OCI-LY1 (cell line): ENCODE measurements around the gene SERINC3.

Source experiments
- H2AFZ ChIP-seq: fragments of 200-600 bp; sonication (generic), shearing (Covaris generic); 2 replicates; pipeline ENCODE4 v1.6.0; 2014; ENCODE audit warnings: antibody characterized with exemption, mild to moderate bottlenecking, low read length
- H3F3A ChIP-seq: fragments of 200-600 bp; sonication (generic), shearing (Covaris generic); 2 replicates; pipeline ENCODE4 v1.6.0; 2014; ENCODE audit warnings: mild to moderate bottlenecking, antibody characterized with exemption, low read length, moderate library complexity; ENCODE audit not compliant: insufficient read depth
- H3K27ac ChIP-seq: fragments of 200-600 bp; sonication (generic); 2 replicates; pipeline ENCODE4 v1.5.1; 2014; ENCODE audit warnings: low read length, mixed run types, mild to moderate bottlenecking, low read depth; ENCODE audit not compliant: poor library complexity, severe bottlenecking
- H3K27me3 ChIP-seq: fragments of 200-600 bp; sonication (generic); 2 replicates; pipeline ENCODE4 v1.6.0; 2014; ENCODE audit warnings: antibody characterized with exemption, mild to moderate bottlenecking, low read length, moderate library complexity; ENCODE audit not compliant: insufficient read depth
- H3K36me3 ChIP-seq: fragments of 200-600 bp; sonication (generic); 2 replicates; pipeline ENCODE4 v1.6.1; 2014; ENCODE audit warnings: mild to moderate bottlenecking, antibody characterized with exemption, low read length, moderate library complexity, mixed read lengths; ENCODE audit not compliant: insufficient read depth
- H3K4me1 ChIP-seq: fragments of 200-600 bp; sonication (generic); 2 replicates; pipeline ENCODE4 v1.5.1; 2014; ENCODE audit warnings: mild to moderate bottlenecking, low read length, moderate library complexity; ENCODE audit not compliant: insufficient read depth, severe bottlenecking
- H3K4me2 ChIP-seq: fragments of 200-600 bp; sonication (generic), shearing (Covaris generic); 2 replicates; pipeline ENCODE4 v1.6.1; 2014; ENCODE audit warnings: low read length
- H3K4me3 ChIP-seq: fragments of 200-600 bp; sonication (generic); 2 replicates; pipeline ENCODE4 v1.5.1; 2014; ENCODE audit warnings: low read length, low read depth, mild to moderate bottlenecking, mixed read lengths; ENCODE audit not compliant: poor library complexity, severe bottlenecking
- H3K79me2 ChIP-seq: fragments of 200-600 bp; shearing (Covaris generic); 2 replicates; pipeline ENCODE4 v1.6.1; 2016; ENCODE audit warnings: mixed run types, low read length, mixed read lengths; ENCODE audit not compliant: insufficient read depth
- H3K9ac ChIP-seq: fragments of 200-600 bp; sonication (generic), shearing (Covaris generic); 2 replicates; pipeline ENCODE4 v1.6.1; 2014; ENCODE audit warnings: mild to moderate bottlenecking, low read length, mixed read lengths
- H3K9me2 ChIP-seq: fragments of 200-600 bp; sonication (generic), shearing (Covaris generic); 2 replicates; pipeline ENCODE4 v1.6.1; 2014; ENCODE audit warnings: low read depth, mild to moderate bottlenecking, low read length, mixed read lengths
- H3K9me3 ChIP-seq: fragments of 200-600 bp; shearing (Covaris generic); 2 replicates; pipeline ENCODE4 v1.6.1; 2014; ENCODE audit warnings: low read length, mixed read lengths
- H4K20me1 ChIP-seq: fragments of 200-600 bp; sonication (generic), shearing (Covaris generic); 2 replicates; pipeline ENCODE4 v1.6.0; 2016; ENCODE audit warnings: mild to moderate bottlenecking, low read length; ENCODE audit not compliant: insufficient read depth
- CTCF ChIP-seq: fragments of 200-600 bp; sonication (generic), shearing (Covaris generic); IDR thresholded peaks from 2 replicates; pipeline ENCODE4 v1.5.1; 2017; ENCODE audit warnings: mild to moderate bottlenecking, antibody characterized with exemption, low read length, moderate library complexity, mixed read lengths
- EZH2 ChIP-seq: fragments of 200-600 bp; sonication (generic), shearing (Covaris generic); IDR thresholded peaks from 2 replicates; pipeline ENCODE4 v1.8.0; 2017; ENCODE audit warnings: borderline replicate concordance, mixed run types, mild to moderate bottlenecking, antibody characterized with exemption, low read length, moderate library complexity, mixed read lengths

SERINC3 gene

GRCh38 chr20:44547419-44547818 lies 25.5 kb upstream of the SERINC3 start:
- Histone ChIP-seq H3F3A (no peaks in the 10 kb centered on the region), H3K27me3 (no peaks in the 10 kb centered on the region), H3K9me2 (no peaks in the 10 kb centered on the region), H3K79me2 (no peaks in the 10 kb centered on the region), H3K36me3 (no peaks in the 10 kb centered on the region), H3K9ac (no peak overlapping the region), H3K4me2 (no peak overlapping the region), H2AFZ (no peak overlapping the region), H3K27ac (no peak overlapping the region), H3K9me3 (no peaks in the 10 kb centered on the region), H3K4me3 (no peak overlapping the region), H3K4me1 (peaks cover 6% of the 10 kb centered on the region), H4K20me1 (no peaks in the 10 kb centered on the region)
- TF ChIP-seq CTCF = no peak
- TF ChIP-seq EZH2 = no peak

- Histone ChIP-seq H3F3A (no peaks in the 10 kb centered on the region), H3K79me2 (no peaks in the 10 kb centered on the region), H3K9ac (no peak overlapping the region), H4K20me1 (no peaks in the 10 kb centered on the region), H3K4me3 (no peak overlapping the region), H3K27ac (no peak overlapping the region), H3K4me2 (no peak overlapping the region), H3K27me3 (no peaks in the 10 kb centered on the region), H2AFZ (no peak overlapping the region), H3K4me1 (peaks cover 6% of the 10 kb centered on the region), H3K9me3 (no peaks in the 10 kb centered on the region), H3K9me2 (no peaks in the 10 kb centered on the region), H3K36me3 (no peaks in the 10 kb centered on the region)
- TF ChIP-seq EZH2 = no peak
- no peak for TF ChIP-seq CTCF
These were observed 22.4 kb upstream of the SERINC3 start for GRCh38 chr20:44544263-44544662.

- Histone ChIP-seq H4K20me1 (no peaks in the 10 kb centered on the region), H3K27me3 (no peaks in the 10 kb centered on the region), H3K4me3 (no peak overlapping the region), H3K27ac (no peak overlapping the region), H3K4me1 (peaks cover 6% of the 10 kb centered on the region), H3F3A (no peaks in the 10 kb centered on the region), H2AFZ (no peak overlapping the region), H3K9ac (no peak overlapping the region), H3K36me3 (no peaks in the 10 kb centered on the region), H3K4me2 (no peak overlapping the region), H3K9me3 (no peaks in the 10 kb centered on the region), H3K79me2 (no peaks in the 10 kb centered on the region), H3K9me2 (no peaks in the 10 kb centered on the region)
- TF ChIP-seq EZH2 (no peak), CTCF (no peak)
These were observed 21.5 kb upstream of the SERINC3 start for GRCh38 chr20:44543358-44543757.
